K562 (cell line): ENCODE data around the gene HSF5. TPM values are rescaled to one million over a fixed set of nuclear protein-coding genes. Genes with fewer than 3 reads are reported as not detected.
A peak's percentile ranks its signal among the peaks of the same experiment; 100 is the strongest.

ENCODE experiments used
- ATAC-seq: fragments of 200-7000 bp; cut with Tn5 transposase; 3 replicates; pipeline ENCODE4 v1.9.1; 2020; ENCODE audit warnings: moderate library complexity
- BruUV-seq: library from RNA; stranded (reverse); fragments of 400-500 nt; replicated peaks from 2 replicates; lab custom pipeline; 2021; lab: Mats Ljungman, UMichigan
- CTCF ChIA-PET: fragments of 300-600 bp; formaldehyde crosslinking; extraction: SDS; loops from one replicate; lab custom pipeline; 2021; ENCODE audit warnings: low intra/inter-chr PET ratio; lab: Yijun Ruan, JAX
- POLR2A ChIA-PET: fragments of 300-600, 350-650 bp; sonication (Branson Sonifier 250); formaldehyde crosslinking; extraction: SDS; loops from one replicate; lab custom pipeline; 2021; ENCODE audit warnings: antibody characterized with exemption, inconsistent platforms; lab: Yijun Ruan, JAX
- DNase-seq, 4 experiments: peaks; one replicate each; pipeline versions ENCODE4 v3.0.0 to v3.0.0-alpha.2; 2011 to 2018; ENCODE audit warnings: low spot score in 3 of 4, mixed read lengths in 3 of 4; ENCODE audit errors: extremely low read depth in 1 of 4
- FAIRE-seq: peaks from 2 replicates; lab custom pipeline; 2011; peaks lifted over from hg19 to GRCh38; lab: Jason Lieb, UNC
- H2AFZ ChIP-seq: 2 replicates; pipeline ENCODE4 v1.6.0; 2011; ENCODE audit warnings: low read depth, low read length, control low read depth, inconsistent platforms
- H3K27ac ChIP-seq: fragments of 200-600 bp; 3 replicates; pipeline ENCODE4 v1.8.0; 2011; ENCODE audit warnings: low read depth, mild to moderate bottlenecking, control low read depth, inconsistent platforms, low read length, moderate library complexity, mixed read lengths; ENCODE audit errors: extremely low read depth
- H3K27me3 ChIP-seq, 2 experiments: fragments of 300-600 bp in 1 of 2; 2 replicates in 1 of 2; 3 replicates in 1 of 2; pipeline versions ENCODE4 v1.6.0 to v1.8.0; 2011; ENCODE audit warnings: inconsistent platforms in 2 of 2, low read length in 2 of 2, mild to moderate bottlenecking in 1 of 2, mixed read lengths in 1 of 2, moderate library complexity in 1 of 2; ENCODE audit not compliant: control insufficient read depth in 2 of 2, insufficient read depth in 2 of 2
- H3K36me3 ChIP-seq: fragments of 300-600 bp; 3 replicates; pipeline ENCODE4 v1.8.0; 2011; ENCODE audit warnings: mild to moderate bottlenecking, low read length, inconsistent platforms; ENCODE audit not compliant: control insufficient read depth, insufficient read depth
- H3K4me1 ChIP-seq, 2 experiments: fragments of 200-600 bp in 1 of 2; replicated peaks in 1 of 2; 2 replicates in 1 of 2; 3 replicates in 1 of 2; pipeline versions ENCODE4 v1.5.1 to v1.8.0; 2011; ENCODE audit warnings: inconsistent platforms in 2 of 2, low read length in 2 of 2, mild to moderate bottlenecking in 1 of 2, mixed read lengths in 1 of 2, moderate library complexity in 1 of 2; ENCODE audit not compliant: control insufficient read depth in 2 of 2, insufficient read depth in 2 of 2
- H3K4me2 ChIP-seq: 2 replicates; pipeline ENCODE4 v1.6.1; 2011; ENCODE audit warnings: low read length, control low read depth, inconsistent platforms, mixed read lengths; ENCODE audit not compliant: insufficient read depth
- H3K4me3 ChIP-seq: fragments of 200-600 bp; sonication (generic), shearing (Covaris generic); 2 replicates; pipeline ENCODE4 v1.5.1; 2016; ENCODE audit warnings: control low read depth, inconsistent platforms
- H3K79me2 ChIP-seq: fragments of 200-600 bp; 3 replicates; pipeline ENCODE4 v1.8.0; 2011; ENCODE audit warnings: low read length, inconsistent platforms; ENCODE audit not compliant: control insufficient read depth, insufficient read depth
- H3K9ac ChIP-seq, 2 experiments: 2 replicates each; pipeline versions ENCODE4 v1.6.0 to v1.6.1; 2011; ENCODE audit warnings: low read depth in 2 of 2, low read length in 2 of 2, control low read depth in 1 of 2, inconsistent platforms in 1 of 2, mild to moderate bottlenecking in 1 of 2, mixed read lengths in 1 of 2; ENCODE audit not compliant: insufficient read depth in 1 of 2
- H3K9me1 ChIP-seq: one replicate; pipeline ENCODE4 v1.6.0; 2011; ENCODE audit warnings: inconsistent platforms, mild to moderate bottlenecking, low read length, moderate library complexity; ENCODE audit not compliant: control insufficient read depth, insufficient read depth
- H3K9me3 ChIP-seq: replicated peaks from 2 replicates; pipeline ENCODE4 v1.5.1; 2011; ENCODE audit warnings: low read depth, low read length, inconsistent platforms; ENCODE audit not compliant: control insufficient read depth, insufficient read depth
- H4K20me1 ChIP-seq: replicated peaks from 2 replicates; pipeline ENCODE4 v1.6.1; 2011; ENCODE audit warnings: low read length, inconsistent platforms, mixed read lengths; ENCODE audit not compliant: control insufficient read depth, insufficient read depth
- ATF1 ChIP-seq, 2 experiments: fragments of 450-650 bp in 1 of 2; IDR thresholded peaks; 2 replicates each; pipeline ENCODE4 v1.6.1; 2016; ENCODE audit warnings: missing compliant biosample characterization in 1 of 2, missing genetic modification characterization in 1 of 2
- BRD4 ChIP-seq: fragments of 200-600 bp; sonication (generic); IDR thresholded peaks from 2 replicates; pipeline ENCODE4 v1.6.1; 2017; ENCODE audit warnings: inconsistent platforms
- MBD2 ChIP-seq: sonication (generic); IDR thresholded peaks from 2 replicates; pipeline ENCODE4 v1.6.1; 2016; ENCODE audit warnings: low read depth, borderline replicate concordance
- MCM7 ChIP-seq, 2 experiments: fragments of 450-650 bp; IDR thresholded peaks; 2 replicates each; pipeline ENCODE4 v1.6.1; 2016 to 2018
- MYBL2 ChIP-seq, 2 experiments: fragments of 450-650 bp in 1 of 2; sonication (generic) in 1 of 2; formaldehyde crosslinking in 1 of 2; IDR thresholded peaks; 2 replicates each; pipeline versions ENCODE4 v1.6.1 to v1.8.1; 2017 to 2022; ENCODE audit warnings: borderline replicate concordance in 1 of 2, inconsistent platforms in 1 of 2, low read depth in 1 of 2, mild to moderate bottlenecking in 1 of 2, missing genetic modification reagents in 1 of 2, moderate library complexity in 1 of 2
- ZNF347 ChIP-seq: fragments of 450-650 bp; formaldehyde crosslinking; IDR thresholded peaks from 2 replicates; pipeline ENCODE4 v1.4.0; 2020; ENCODE audit warnings: low read depth, mild to moderate bottlenecking, moderate library complexity
- WGBS: fragments of 100-300 bp; shearing (Covaris generic); methylation state at CpG from one replicate; pipeline ENCODE4 v1.1.6; 2016; ENCODE audit warnings: low coverage, mixed read lengths; ENCODE audit not compliant: insufficient coverage; ENCODE audit errors: missing lambda C conversion rate; 5-methylcytosine and 5-hydroxymethylcytosine counted together
- in situ Hi-C: fragments of 300-500 bp; cut with MboI; formaldehyde crosslinking; loops from 4 replicates; pipeline ENCODE4 v1.15.0; 2018; ENCODE audit warnings: inconsistent platforms, mixed read lengths
- intact Hi-C: fragments of 100-400 bp; cut with micrococcal nuclease; formaldehyde crosslinking; loops from 2 replicates; pipeline ENCODE4 v1.14.2; 2022
- polyA plus RNA-seq, 8 experiments: library from polyadenylated mRNA; depleted of rRNA in 4 of 8; stranded (reverse) in 5 of 8; unstranded in 3 of 8; fragments of >200 nt; fragmentation: Nextera tagmentation in 2 of 8; fragmentation: Illumina TruSeq in 1 of 8; extraction: Ambion mirVana in 2 of 8; extraction: Trizol in 1 of 8; gene quantifications; 2 replicates each; pipeline versions ENCODE4 v1.2.1 to v1.2.3, GENCODE V29; 2011 to 2014; ENCODE audit warnings: inconsistent platforms in 1 of 8, missing spikeins in 1 of 8
- total RNA-seq, 7 experiments: library from RNA; depleted of rRNA in 6 of 7; stranded (reverse); fragments of >200 nt in 6 of 7; fragmentation: Illumina TruSeq in 2 of 7; extraction: Trizol in 2 of 7; gene quantifications; 2 replicates each; pipeline versions ENCODE4 v1.2.1 to v1.2.3, GENCODE V29; 2011 to 2021; ENCODE audit warnings: low replicate concordance in 1 of 7
- TF ChIP-seq, protein P1 (sequence below), 2 experiments: fragments of 450-650 bp in 1 of 2; sonication (generic) in 1 of 2; formaldehyde crosslinking in 1 of 2; IDR thresholded peaks; 2 replicates each; pipeline versions ENCODE4 v1.7.1 to v1.9.0; 2016 to 2022; ENCODE audit warnings: inconsistent platforms in 1 of 2, mild to moderate bottlenecking in 1 of 2, missing genetic modification reagents in 1 of 2

Gene HSF5
- total and polyA plus RNA-seq, 9 of the 15 experiments (the other 6 are each of a cell fraction or from before 2014, with no cell fraction given): 0.04 TPM; not detected in 8

DNA sequence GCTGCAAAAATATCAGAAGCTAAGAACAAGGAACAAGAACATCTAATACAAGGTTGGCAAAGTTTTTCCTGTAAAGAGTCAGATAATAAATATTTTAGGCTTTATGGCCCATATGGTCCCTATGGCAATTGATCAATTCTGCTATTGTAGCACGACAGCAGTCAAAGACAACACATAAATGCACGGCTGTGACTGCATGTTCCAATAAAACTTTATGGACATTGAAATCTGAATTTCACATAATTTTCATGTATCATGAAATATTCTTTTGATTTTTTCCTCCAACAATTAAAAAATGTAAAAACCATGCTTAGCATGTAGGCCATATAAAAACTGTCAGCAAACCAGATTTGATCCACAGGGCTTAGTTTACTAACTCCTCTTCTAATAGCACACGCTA, 60.4 kb downstream of the HSF5 start:
- POLR2A ChIA-PET: interaction anchor here (0.6 to 4.4 kb wide), 7 partner anchors 9 to 123 kb away, joined by 3 to 24 read pairs (median 4); partner anchors contain the start of gene RNF43
- Histone ChIP-seq H3K9me3 (no peaks in the 10 kb centered on the region), H3K9ac (no peak overlapping the region), H3K27me3 (no peaks in the 10 kb centered on the region), H3K4me3 (no peak overlapping the region; the same call in 1 of the 2 replicates), H3K9me1 (no peaks in the 10 kb centered on the region), H4K20me1 (no peaks in the 10 kb centered on the region), H2AFZ (peak overlapping the region; percentile 81), H3K4me1 (peaks cover 0 to 3% of the 10 kb centered on the region in 2 experiments; a peak in 2 of 5 replicates), H3K36me3 (no peaks in the 10 kb centered on the region), H3K4me2 (peak overlapping the region; percentile 59; the same call in 1 of the 2 replicates), H3K79me2 (no peaks in the 10 kb centered on the region), H3K27ac (no peak overlapping the region)
- intact Hi-C loops: no loop called here
- no peak for DNase-seq
- no TSS peak for BruUV-seq
- ATAC-seq: no peak
- in situ Hi-C loops: no loop called here
- TF ChIP-seq MYBL2 (IDR thresholded peaks at IDR 0.05; ENCODE audit: low read depth): no peak
- no peak for TF ChIP-seq MYBL2 (CRISPR knock-in tag; IDR thresholded peaks at IDR 0.05; ENCODE audit: borderline replicate concordance)
- TF ChIP-seq, protein P1, sequence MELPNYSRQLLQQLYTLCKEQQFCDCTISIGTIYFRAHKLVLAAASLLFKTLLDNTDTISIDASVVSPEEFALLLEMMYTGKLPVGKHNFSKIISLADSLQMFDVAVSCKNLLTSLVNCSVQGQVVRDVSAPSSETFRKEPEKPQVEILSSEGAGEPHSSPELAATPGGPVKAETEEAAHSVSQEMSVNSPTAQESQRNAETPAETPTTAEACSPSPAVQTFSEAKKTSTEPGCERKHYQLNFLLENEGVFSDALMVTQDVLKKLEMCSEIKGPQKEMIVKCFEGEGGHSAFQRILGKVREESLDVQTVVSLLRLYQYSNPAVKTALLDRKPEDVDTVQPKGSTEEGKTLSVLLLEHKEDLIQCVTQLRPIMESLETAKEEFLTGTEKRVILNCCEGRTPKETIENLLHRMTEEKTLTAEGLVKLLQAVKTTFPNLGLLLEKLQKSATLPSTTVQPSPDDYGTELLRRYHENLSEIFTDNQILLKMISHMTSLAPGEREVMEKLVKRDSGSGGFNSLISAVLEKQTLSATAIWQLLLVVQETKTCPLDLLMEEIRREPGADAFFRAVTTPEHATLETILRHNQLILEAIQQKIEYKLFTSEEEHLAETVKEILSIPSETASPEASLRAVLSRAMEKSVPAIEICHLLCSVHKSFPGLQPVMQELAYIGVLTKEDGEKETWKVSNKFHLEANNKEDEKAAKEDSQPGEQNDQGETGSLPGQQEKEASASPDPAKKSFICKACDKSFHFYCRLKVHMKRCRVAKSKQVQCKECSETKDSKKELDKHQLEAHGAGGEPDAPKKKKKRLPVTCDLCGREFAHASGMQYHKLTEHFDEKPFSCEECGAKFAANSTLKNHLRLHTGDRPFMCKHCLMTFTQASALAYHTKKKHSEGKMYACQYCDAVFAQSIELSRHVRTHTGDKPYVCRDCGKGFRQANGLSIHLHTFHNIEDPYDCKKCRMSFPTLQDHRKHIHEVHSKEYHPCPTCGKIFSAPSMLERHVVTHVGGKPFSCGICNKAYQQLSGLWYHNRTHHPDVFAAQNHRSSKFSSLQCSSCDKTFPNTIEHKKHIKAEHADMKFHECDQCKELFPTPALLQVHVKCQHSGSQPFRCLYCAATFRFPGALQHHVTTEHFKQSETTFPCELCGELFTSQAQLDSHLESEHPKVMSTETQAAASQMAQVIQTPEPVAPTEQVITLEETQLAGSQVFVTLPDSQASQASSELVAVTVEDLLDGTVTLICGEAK (IDR thresholded peaks at IDR 0.05): peak; percentile 93
- TF ChIP-seq, protein P1 (CRISPR knock-in tag; IDR thresholded peaks at IDR 0.05): peak; percentile 80
- TF ChIP-seq BRD4: no peak
- no peak for TF ChIP-seq ZNF347
- no peak for TF ChIP-seq MBD2
- no peak for TF ChIP-seq MCM7 (IDR thresholded peaks at IDR 0.05)
- TF ChIP-seq ATF1 (CRISPR knock-in tag; IDR thresholded peaks at IDR 0.05): no peak
- TF ChIP-seq ATF1 (tag; IDR thresholded peaks at IDR 0.05): no peak
- FAIRE-seq: peak; percentile 32
- WGBS: 63% methylated on average over 3 of the region's 3 CpGs
- CTCF ChIA-PET: no interaction called here
